Thyroid gland (tissue), 4 donors: Measurements from ENCODE around the gene CD59.

Experiments
- POLR2A ChIP-seq, 2 donors: fragments of 450-650 bp; IDR thresholded peaks; one replicate each; pipeline ENCODE4 v1.6.1; 2017; ENCODE audit warnings: antibody characterized with exemption in 2 of 2, mild to moderate bottlenecking in 2 of 2, moderate library complexity in 1 of 2
- TF ChIP-seq, protein P1 (sequence below), 6 experiments: fragments of 200-600 bp in 3 of 6; fragments of 450-650 bp in 3 of 6; sonication (generic) in 3 of 6; IDR thresholded peaks; one replicate each; pipeline ENCODE4 v1.5.1; 2016 to 2019; ENCODE audit warnings: antibody characterized with exemption in 6 of 6, mild to moderate bottlenecking in 2 of 6, inconsistent platforms in 1 of 6, moderate library complexity in 1 of 6

DNA sequence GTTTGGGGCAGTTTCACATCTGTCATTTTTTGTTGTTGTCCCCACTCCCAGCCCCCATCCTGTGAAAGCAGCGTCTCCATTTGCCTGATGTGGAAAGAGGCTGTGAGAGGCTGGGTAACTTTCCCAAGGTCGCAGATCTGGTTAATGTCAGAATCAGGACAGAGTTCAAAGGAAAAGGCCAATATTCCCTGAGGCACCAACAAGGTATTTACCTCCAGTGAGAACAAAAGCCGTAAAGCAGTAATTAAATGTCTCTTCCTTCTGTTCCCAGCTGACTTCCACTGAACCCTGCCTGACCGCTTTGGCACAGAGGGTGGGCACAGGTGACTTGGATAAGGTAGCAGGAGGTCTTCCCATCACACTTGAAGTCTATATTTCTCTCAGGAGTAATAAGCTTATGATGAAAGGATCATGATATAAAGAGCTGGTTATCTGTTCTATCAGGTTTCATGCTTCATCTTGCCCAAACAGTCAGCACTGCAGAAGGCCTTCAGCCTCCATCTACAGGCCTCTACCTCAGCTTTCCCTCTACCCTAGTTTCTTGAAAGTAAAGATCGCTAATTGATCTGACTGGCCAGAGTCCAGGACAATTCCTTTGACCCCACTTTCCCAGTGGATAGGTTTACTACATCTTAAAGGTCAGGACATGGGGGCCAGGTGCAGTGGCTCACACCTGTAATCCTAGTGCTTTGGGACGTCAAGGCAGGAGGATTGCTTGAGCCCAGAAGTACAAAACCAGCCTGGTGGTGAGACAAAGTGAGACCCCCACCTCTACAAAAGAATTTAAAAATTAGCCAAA, 45.0 kb downstream of the CD59 start:
- TF ChIP-seq, protein P1, sequence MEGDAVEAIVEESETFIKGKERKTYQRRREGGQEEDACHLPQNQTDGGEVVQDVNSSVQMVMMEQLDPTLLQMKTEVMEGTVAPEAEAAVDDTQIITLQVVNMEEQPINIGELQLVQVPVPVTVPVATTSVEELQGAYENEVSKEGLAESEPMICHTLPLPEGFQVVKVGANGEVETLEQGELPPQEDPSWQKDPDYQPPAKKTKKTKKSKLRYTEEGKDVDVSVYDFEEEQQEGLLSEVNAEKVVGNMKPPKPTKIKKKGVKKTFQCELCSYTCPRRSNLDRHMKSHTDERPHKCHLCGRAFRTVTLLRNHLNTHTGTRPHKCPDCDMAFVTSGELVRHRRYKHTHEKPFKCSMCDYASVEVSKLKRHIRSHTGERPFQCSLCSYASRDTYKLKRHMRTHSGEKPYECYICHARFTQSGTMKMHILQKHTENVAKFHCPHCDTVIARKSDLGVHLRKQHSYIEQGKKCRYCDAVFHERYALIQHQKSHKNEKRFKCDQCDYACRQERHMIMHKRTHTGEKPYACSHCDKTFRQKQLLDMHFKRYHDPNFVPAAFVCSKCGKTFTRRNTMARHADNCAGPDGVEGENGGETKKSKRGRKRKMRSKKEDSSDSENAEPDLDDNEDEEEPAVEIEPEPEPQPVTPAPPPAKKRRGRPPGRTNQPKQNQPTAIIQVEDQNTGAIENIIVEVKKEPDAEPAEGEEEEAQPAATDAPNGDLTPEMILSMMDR (IDR thresholded peaks at IDR 0.05), result no peak
- TF ChIP-seq POLR2A (IDR thresholded peaks at IDR 0.05), result no peak
